Renal cortical epithelial cell (primary cell): ENCODE results near the gene MAPK11. TPM values are rescaled to one million over a fixed set of nuclear protein-coding genes. Genes with fewer than 3 reads are reported as not detected.

ENCODE experiments used
- DNase-seq: peaks from one replicate; pipeline ENCODE4 v3.0.0-alpha.2; 2011; ENCODE audit warnings: low read depth
- total RNA-seq: library from RNA; depleted of rRNA; stranded (reverse); fragments of >200 nt; gene quantifications from 2 replicates; pipeline ENCODE4 v1.2.3, GENCODE V29; 2014

MAPK11 gene
- total RNA-seq, 1 donor from 2014 or later = 9.9 TPM

- DNase-seq = no peak
These were observed 21.7 kb downstream of the MAPK11 start for GRCh38 chr22:50248196-50249081.

GRCh38 chr22:50247748-50248147 lies 22.4 kb downstream of the MAPK11 start:
- DNase-seq = no peak

GRCh38 chr22:50246242-50247175 lies 23.7 kb downstream of the MAPK11 start:
- DNase-seq = no peak

GRCh38 chr22:50245214-50246072 lies 24.7 kb downstream of the MAPK11 start:
- no peak for DNase-seq

GRCh38 chr22:50244420-50245213 lies 25.6 kb downstream of the MAPK11 start, which contains the start of gene TUBGCP6:
Gene TUBGCP6, minus strand, starts transcription at chr22:50245023. Its CDS starts 564 bp downstream, at chr22:50244459.
- peak; percentile 68 for DNase-seq

GRCh38 chr22:50243685-50244419 lies 26.3 kb downstream of the MAPK11 start:
- DNase-seq = peak; percentile 10

- DNase-seq = no peak
These were observed 27.7 kb downstream of the MAPK11 start for GRCh38 chr22:50242406-50242949.

GRCh38 chr22:50238755-50239154 lies 31.4 kb downstream of the MAPK11 start:
- no peak for DNase-seq

GRCh38 chr22:50236731-50237409 lies 33.3 kb downstream of the MAPK11 start:
- no peak for DNase-seq

- no peak for DNase-seq
These were observed 37.0 kb downstream of the MAPK11 start for GRCh38 chr22:50233223-50233622.

- DNase-seq = no peak
These were observed 37.6 kb downstream of the MAPK11 start for GRCh38 chr22:50232481-50233151.

- DNase-seq = no peak
These were observed 40.8 kb downstream of the MAPK11 start for GRCh38 chr22:50229370-50229769.

- DNase-seq = no peak
These were observed 41.8 kb downstream of the MAPK11 start for GRCh38 chr22:50228366-50228765.

- no peak for DNase-seq
These were observed 42.5 kb downstream of the MAPK11 start for GRCh38 chr22:50227579-50228215.

GRCh38 chr22:50226875-50227165 lies 43.4 kb downstream of the MAPK11 start:
- no peak for DNase-seq

GRCh38 chr22:50226063-50226874 lies 43.9 kb downstream of the MAPK11 start:
- DNase-seq = no peak
